ENCODE results near the gene EXOSC1. TPM values are rescaled to one million over a fixed set of nuclear protein-coding genes. Genes with fewer than 3 reads are reported as not detected.
A peak's percentile ranks its signal among the peaks of the same experiment; 100 is the strongest.
"Not testable (repeated sequence)": the region's sequence is repeated elsewhere in the genome, so short reads cannot be mapped to it uniquely, and the experiment has no call there.

The EXOSC1 gene
- total and polyA plus RNA-seq, 2 of the 13 experiments (the other 11 are each of a cell fraction or from before 2014, with no cell fraction given), result 36.3 to 39.9 TPM

GRCh38 chr10:97479939-97480338, 34.1 kb upstream of the EXOSC1 start:
- H3K9ac ChIP-seq (ENCODE audit: insufficient read depth, low read depth, low read length), result no peak overlapping the region

GRCh38 chr10:97479410-97479809, 33.6 kb upstream of the EXOSC1 start:
- 90% methylated on average over 4 of the region's 4 CpGs for WGBS (ENCODE audit: low lambda C conversion rate)
- intact Hi-C loops (cut with micrococcal nuclease; ENCODE audit: unreplicated experiment); H2AFZ ChIP-seq (ENCODE audit: low read length); H3K27me3 ChIP-seq (ENCODE audit: control insufficient read depth in 1 of 2, insufficient read depth in 2 of 2, low read length in 2 of 2); H3K9ac ChIP-seq (ENCODE audit: insufficient read depth, low read depth, low read length); in situ Hi-C loops (cut with HindIII; ENCODE audit: extremely low pct_ligation_motif_present, low pct_unique_long_range_greater_than_20kb); H4K20me1 ChIP-seq (ENCODE audit: insufficient read depth, low read length); POLR2A ChIA-PET; H3K27ac ChIP-seq (ENCODE audit: extremely low read length, insufficient read depth, low read length); H3K9me3 ChIP-seq (ENCODE audit: low read length); DNase-seq (ENCODE audit: low spot score); BruUV-seq (replicated peaks); FAIRE-seq; ATAC-seq; H3K4me2 ChIP-seq (ENCODE audit: low read depth, low read length); H3K4me3 ChIP-seq (replicated peaks in 1 of 3; ENCODE audit: insufficient read depth in 1 of 3, low read depth in 2 of 3, low read length in 3 of 3); CTCF ChIA-PET (ENCODE audit: low intra/inter-chr PET ratio, low total read pairs): not testable (repeated sequence)
- TF ChIP-seq ETV5 (CRISPR knock-in tag; IDR thresholded peaks at IDR 0.05; ENCODE audit: borderline replicate concordance) (peak; percentile 63; the same call in 1 of the 2 replicates), FOXA3 (CRISPR knock-in tag; IDR thresholded peaks at IDR 0.05) (peak; percentile 10; the same call in 1 of the 2 replicates)
- TF ChIP-seq, protein P1, sequence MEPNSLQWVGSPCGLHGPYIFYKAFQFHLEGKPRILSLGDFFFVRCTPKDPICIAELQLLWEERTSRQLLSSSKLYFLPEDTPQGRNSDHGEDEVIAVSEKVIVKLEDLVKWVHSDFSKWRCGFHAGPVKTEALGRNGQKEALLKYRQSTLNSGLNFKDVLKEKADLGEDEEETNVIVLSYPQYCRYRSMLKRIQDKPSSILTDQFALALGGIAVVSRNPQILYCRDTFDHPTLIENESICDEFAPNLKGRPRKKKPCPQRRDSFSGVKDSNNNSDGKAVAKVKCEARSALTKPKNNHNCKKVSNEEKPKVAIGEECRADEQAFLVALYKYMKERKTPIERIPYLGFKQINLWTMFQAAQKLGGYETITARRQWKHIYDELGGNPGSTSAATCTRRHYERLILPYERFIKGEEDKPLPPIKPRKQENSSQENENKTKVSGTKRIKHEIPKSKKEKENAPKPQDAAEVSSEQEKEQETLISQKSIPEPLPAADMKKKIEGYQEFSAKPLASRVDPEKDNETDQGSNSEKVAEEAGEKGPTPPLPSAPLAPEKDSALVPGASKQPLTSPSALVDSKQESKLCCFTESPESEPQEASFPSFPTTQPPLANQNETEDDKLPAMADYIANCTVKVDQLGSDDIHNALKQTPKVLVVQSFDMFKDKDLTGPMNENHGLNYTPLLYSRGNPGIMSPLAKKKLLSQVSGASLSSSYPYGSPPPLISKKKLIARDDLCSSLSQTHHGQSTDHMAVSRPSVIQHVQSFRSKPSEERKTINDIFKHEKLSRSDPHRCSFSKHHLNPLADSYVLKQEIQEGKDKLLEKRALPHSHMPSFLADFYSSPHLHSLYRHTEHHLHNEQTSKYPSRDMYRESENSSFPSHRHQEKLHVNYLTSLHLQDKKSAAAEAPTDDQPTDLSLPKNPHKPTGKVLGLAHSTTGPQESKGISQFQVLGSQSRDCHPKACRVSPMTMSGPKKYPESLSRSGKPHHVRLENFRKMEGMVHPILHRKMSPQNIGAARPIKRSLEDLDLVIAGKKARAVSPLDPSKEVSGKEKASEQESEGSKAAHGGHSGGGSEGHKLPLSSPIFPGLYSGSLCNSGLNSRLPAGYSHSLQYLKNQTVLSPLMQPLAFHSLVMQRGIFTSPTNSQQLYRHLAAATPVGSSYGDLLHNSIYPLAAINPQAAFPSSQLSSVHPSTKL (CRISPR knock-in tag; IDR thresholded peaks at IDR 0.05), result 0 out of 2 replicates have a peak, but pooled peaks have one; percentile 20
- peaks cover 14% of the 10 kb centered on the region for H3K4me1 ChIP-seq (ENCODE audit: insufficient read depth, low read length)
- peaks cover 11% of the 10 kb centered on the region for H3K79me2 ChIP-seq (ENCODE audit: insufficient read depth, low read length)
- peaks cover 25 to 82% of the 10 kb centered on the region in 2 experiments for H3K36me3 ChIP-seq (replicated peaks in 1 of 2; ENCODE audit: control insufficient read depth in 1 of 2, insufficient read depth in 2 of 2, low read length in 2 of 2)

More at GRCh38 chr10:97479939-97480338, 34.1 kb upstream of the EXOSC1 start:
- Histone ChIP-seq H3K9me3 (ENCODE audit: low read length) (no peaks in the 10 kb centered on the region), H3K4me1 (ENCODE audit: insufficient read depth, low read length) (peaks cover 14% of the 10 kb centered on the region), H2AFZ (ENCODE audit: low read length) (no peak overlapping the region), H3K36me3 (replicated peaks in 1 of 2; ENCODE audit: control insufficient read depth in 1 of 2, insufficient read depth in 2 of 2, low read length in 2 of 2) (peaks cover 25 to 76% of the 10 kb centered on the region in 2 experiments), H3K4me2 (ENCODE audit: low read depth, low read length) (no peak overlapping the region), H3K27ac (ENCODE audit: extremely low read length, insufficient read depth, low read length) (no peak overlapping the region), H3K4me3 (replicated peaks in 1 of 3; ENCODE audit: insufficient read depth in 1 of 3, low read depth in 2 of 3, low read length in 3 of 3) (no peak overlapping the region), H4K20me1 (ENCODE audit: insufficient read depth, low read length) (no peaks in the 10 kb centered on the region), H3K27me3 (ENCODE audit: control insufficient read depth in 1 of 2, insufficient read depth in 2 of 2, low read length in 2 of 2) (no peaks in the 10 kb centered on the region), H3K79me2 (ENCODE audit: insufficient read depth, low read length) (peaks cover 13% of the 10 kb centered on the region)
- in situ Hi-C loops (cut with HindIII; ENCODE audit: extremely low pct_ligation_motif_present, low pct_unique_long_range_greater_than_20kb), result no loop called here
- ChIA-PET CTCF (ENCODE audit: low intra/inter-chr PET ratio, low total read pairs) (no interaction called here), POLR2A (no interaction called here)
- WGBS (ENCODE audit: low lambda C conversion rate), result 88% methylated on average over 9 of the region's 9 CpGs
- BruUV-seq (replicated peaks), result no TSS peak
- TF ChIP-seq GZF1 (CRISPR knock-in tag; IDR thresholded peaks at IDR 0.05) (no peak), NFKB2 (CRISPR knock-in tag; IDR thresholded peaks at IDR 0.05; ENCODE audit: borderline replicate concordance) (no peak), NFE2L1 (CRISPR knock-in tag; IDR thresholded peaks at IDR 0.05; ENCODE audit: borderline replicate concordance) (no peak), HNRNPH1 (optimal IDR thresholded peaks at IDR 0.05; ENCODE audit: low read depth, low read length) (no peak), ZBTB38 (CRISPR knock-in tag; IDR thresholded peaks at IDR 0.05) (no peak)
- DNase-seq (ENCODE audit: low spot score), result no peak
- ATAC-seq, result no peak
- intact Hi-C loops (cut with micrococcal nuclease; ENCODE audit: unreplicated experiment), result no loop called here
- FAIRE-seq, result no peak

Measured in HepG2 (cell line).